Right atrium auricular region (tissue), 2 donors: ENCODE measurements around the gene CARS1. TPM values are rescaled to one million over a fixed set of nuclear protein-coding genes. Genes with fewer than 3 reads are reported as not detected.

Source experiments
- DNase-seq: peaks from one replicate; pipeline ENCODE4 v3.0.0-alpha.2; 2019; ENCODE audit warnings: low spot score
- H3K27ac ChIP-seq, 2 donors: fragments of 200-600 bp; sonication (generic); 1 replicate in 1 of 2; 2 replicates in 1 of 2; pipeline ENCODE4 v1.5.1; 2016 to 2019
- H3K27me3 ChIP-seq, 2 donors: fragments of 200-600 bp; sonication (generic); one replicate each; pipeline versions ENCODE4 v1.5.1 to v1.6.0; 2017 to 2019
- H3K36me3 ChIP-seq: fragments of 200-600 bp; sonication (generic); one replicate; pipeline ENCODE4 v1.5.1; 2016
- H3K4me1 ChIP-seq, 2 donors: fragments of 200-600 bp; sonication (generic); one replicate each; pipeline versions ENCODE4 v1.5.1 to v1.6.0; 2017 to 2019
- H3K4me3 ChIP-seq, 2 donors: fragments of 200-600 bp; sonication (generic); 1 replicate in 1 of 2; 2 replicates in 1 of 2; pipeline ENCODE4 v1.5.1; 2017 to 2019; ENCODE audit warnings: mild to moderate bottlenecking in 1 of 2, moderate library complexity in 1 of 2
- H3K9me3 ChIP-seq, 2 donors: fragments of 200-600 bp; sonication (generic); one replicate each; pipeline ENCODE4 v1.5.1; 2019
- total RNA-seq, 2 donors: library from RNA; depleted of rRNA; stranded (reverse); fragments of >200 nt; gene quantifications; one replicate each; pipeline ENCODE4 v1.1.0, GENCODE V29; 2016
- TF ChIP-seq, protein P1 (sequence below), 2 donors: fragments of 200-600 bp; sonication (generic); IDR thresholded peaks; one replicate each; pipeline ENCODE4 v1.5.1; 2019; ENCODE audit warnings: antibody characterized with exemption in 2 of 2

The CARS1 gene
- total RNA-seq, 2 donors from 2014 or later: 12.2 to 15.3 TPM

DNA sequence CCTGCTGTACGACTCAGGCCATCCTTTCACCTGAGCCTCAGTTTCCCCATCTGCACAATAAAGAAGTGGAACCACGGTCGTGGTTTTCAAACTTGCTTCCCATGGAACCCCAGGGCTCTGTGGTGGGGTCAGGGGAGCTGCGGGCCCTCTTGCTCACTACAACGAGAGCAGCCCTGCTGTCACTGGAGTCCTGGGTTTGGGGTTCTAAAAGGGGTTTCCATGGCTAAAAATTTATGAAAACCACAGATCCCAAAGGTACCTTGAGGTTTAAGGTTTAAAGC, 45.4 kb upstream of the CARS1 start:
- H3K27me3 ChIP-seq: no peaks in the 10 kb centered on the region
- H3K36me3 ChIP-seq: peaks cover 23% of the 10 kb centered on the region
- no peaks in the 10 kb centered on the region for H3K4me1 ChIP-seq
- H3K4me3 ChIP-seq: no peak overlapping the region
- H3K9me3 ChIP-seq: no peaks in the 10 kb centered on the region
- no peak overlapping the region for H3K27ac ChIP-seq
- TF ChIP-seq, protein P1, sequence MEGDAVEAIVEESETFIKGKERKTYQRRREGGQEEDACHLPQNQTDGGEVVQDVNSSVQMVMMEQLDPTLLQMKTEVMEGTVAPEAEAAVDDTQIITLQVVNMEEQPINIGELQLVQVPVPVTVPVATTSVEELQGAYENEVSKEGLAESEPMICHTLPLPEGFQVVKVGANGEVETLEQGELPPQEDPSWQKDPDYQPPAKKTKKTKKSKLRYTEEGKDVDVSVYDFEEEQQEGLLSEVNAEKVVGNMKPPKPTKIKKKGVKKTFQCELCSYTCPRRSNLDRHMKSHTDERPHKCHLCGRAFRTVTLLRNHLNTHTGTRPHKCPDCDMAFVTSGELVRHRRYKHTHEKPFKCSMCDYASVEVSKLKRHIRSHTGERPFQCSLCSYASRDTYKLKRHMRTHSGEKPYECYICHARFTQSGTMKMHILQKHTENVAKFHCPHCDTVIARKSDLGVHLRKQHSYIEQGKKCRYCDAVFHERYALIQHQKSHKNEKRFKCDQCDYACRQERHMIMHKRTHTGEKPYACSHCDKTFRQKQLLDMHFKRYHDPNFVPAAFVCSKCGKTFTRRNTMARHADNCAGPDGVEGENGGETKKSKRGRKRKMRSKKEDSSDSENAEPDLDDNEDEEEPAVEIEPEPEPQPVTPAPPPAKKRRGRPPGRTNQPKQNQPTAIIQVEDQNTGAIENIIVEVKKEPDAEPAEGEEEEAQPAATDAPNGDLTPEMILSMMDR (IDR thresholded peaks at IDR 0.05): no peak
- peak; percentile 30 for DNase-seq

DNA sequence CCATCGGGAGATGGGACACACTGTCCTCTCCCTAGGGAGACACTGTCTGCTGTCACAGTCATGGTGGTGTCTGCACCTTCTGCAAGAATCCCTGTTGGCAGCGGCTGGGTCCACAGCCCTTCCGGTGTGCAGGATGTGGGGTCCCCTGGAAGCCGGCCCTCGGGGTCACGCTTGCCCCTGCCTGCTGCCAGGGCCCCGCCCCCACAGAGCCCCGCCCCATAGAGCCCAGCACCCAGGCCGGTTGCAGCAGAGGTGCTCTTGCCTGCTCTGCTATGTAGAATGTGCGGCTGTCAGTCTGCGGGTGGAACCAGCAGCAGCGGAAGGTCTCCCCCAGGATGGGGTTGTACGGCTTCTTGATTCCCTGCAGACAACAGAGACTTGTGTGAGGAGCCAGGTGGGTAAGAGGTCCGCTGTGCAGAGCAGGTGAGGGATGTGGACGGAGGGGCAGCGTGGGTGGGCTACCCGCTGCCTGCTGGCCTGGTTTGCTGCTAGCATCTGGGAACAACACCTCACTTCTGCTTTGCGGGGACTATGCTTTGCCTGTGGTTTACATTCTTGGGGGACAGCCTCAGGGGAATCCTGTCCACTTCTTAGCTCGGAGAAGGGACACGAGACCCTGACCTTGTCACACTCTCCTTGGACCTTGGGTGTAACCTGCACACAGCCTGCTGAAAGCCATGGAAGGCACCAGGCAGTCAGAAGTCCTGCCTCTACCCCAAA, 44.9 kb upstream of the CARS1 start:
- Histone ChIP-seq H3K4me3 (no peak overlapping the region), H3K27ac (no peak overlapping the region), H3K36me3 (peaks cover 18% of the 10 kb centered on the region), H3K9me3 (no peaks in the 10 kb centered on the region), H3K4me1 (no peaks in the 10 kb centered on the region), H3K27me3 (no peaks in the 10 kb centered on the region)
- peak; percentile 52 for DNase-seq
- TF ChIP-seq, protein P1 (IDR thresholded peaks at IDR 0.05): no peak

DNA sequence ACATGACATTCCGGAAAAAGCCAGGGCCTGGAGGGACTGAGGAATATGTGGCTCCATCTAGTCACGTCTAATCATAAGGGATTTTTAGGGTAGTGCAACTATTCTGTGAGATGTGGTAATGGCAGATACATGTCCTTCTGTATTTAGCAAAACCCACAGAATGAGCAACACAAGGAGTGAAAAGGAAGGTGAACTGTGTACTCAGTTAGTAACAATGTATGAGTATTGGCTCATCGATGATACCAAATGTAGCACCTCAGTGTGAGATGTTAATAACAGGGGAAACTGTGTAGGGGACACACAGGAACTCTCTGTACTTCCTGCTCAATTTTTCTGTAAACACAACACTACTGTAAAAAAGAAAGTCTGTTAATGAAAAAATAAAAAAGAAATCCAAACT, 42.0 kb upstream of the CARS1 start:
- Histone ChIP-seq H3K27ac (no peak overlapping the region), H3K4me1 (peaks cover 0 to 18% of the 10 kb centered on the region in 2 donors), H3K27me3 (no peaks in the 10 kb centered on the region), H3K4me3 (no peak overlapping the region), H3K9me3 (no peaks in the 10 kb centered on the region), H3K36me3 (peaks cover 12% of the 10 kb centered on the region)
- DNase-seq: no peak
- TF ChIP-seq, protein P1 (IDR thresholded peaks at IDR 0.05): no peak

DNA sequence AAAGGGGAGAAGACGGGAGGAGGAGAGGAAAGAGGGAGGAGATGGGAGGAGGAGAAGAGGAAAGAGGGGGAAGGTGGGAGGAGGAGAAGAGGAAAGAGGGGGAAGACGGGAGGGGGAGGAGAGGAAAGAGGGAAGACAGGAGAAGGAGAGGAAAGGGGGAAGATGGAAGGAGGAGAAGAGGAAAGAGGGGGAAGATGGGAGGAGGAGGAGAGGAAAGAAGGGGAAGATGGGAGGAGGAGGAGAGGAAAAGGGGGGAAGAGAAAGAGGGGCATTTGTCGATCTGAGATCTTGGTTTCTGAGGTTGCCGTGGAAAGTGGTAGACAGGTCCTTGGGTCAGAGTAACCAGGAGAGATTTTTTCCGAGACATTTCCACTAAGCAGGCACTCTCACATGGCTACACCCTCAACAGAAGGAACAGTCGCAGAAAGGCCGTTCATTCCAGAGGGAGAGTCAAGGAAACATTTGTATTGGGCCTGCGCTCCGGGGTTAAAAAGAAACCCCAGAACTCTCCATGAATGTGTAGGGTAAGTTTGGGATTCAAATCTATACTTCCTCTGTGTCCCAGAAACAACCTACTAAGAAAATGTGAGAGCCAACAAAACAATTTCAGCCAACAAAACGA, 39.8 kb upstream of the CARS1 start:
- Histone ChIP-seq H3K27ac (no peak overlapping the region), H3K4me1 (peaks cover 0 to 18% of the 10 kb centered on the region in 2 donors), H3K9me3 (no peaks in the 10 kb centered on the region), H3K36me3 (peaks cover 12% of the 10 kb centered on the region), H3K4me3 (no peak overlapping the region), H3K27me3 (no peaks in the 10 kb centered on the region)
- no peak for DNase-seq
- TF ChIP-seq, protein P1 (IDR thresholded peaks at IDR 0.05): no peak

DNA sequence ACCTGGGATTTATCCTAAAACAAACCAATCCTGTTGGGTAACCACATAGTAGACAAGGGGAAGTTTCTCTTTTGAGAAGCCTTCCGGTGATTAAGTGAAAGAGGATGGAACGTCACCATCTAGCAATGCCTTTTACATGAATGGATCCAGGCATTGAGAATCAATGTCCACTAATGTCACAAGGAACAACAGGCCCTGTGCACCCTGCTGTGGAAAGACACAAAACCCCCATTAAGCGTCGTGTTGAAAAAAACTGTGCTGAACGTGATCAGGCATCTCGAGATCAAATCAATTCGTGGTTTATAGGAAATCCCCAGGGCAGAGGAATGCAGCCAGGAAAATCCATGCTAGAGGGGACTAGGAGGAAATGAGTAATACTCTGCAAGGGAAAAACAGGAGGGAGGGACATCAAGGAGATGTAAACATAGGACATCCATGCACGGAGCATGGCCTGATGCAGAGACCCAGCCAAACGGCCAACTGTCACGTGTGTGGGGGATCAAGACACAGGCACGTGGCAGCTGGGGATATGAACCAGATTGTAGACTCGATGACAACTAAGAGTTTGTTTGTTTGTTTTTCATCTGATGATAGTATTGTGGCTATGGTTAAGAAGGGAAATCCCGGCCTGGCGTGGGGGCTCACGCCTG, 38.6 kb upstream of the CARS1 start:
- peaks cover 8% of the 10 kb centered on the region for H3K36me3 ChIP-seq
- H3K9me3 ChIP-seq: no peaks in the 10 kb centered on the region
- DNase-seq: no peak
- peaks cover 0 to 18% of the 10 kb centered on the region in 2 donors for H3K4me1 ChIP-seq
- H3K27ac ChIP-seq: peak overlapping the region; percentile 57 to 60
- no peaks in the 10 kb centered on the region for H3K27me3 ChIP-seq
- H3K4me3 ChIP-seq: no peak overlapping the region
- TF ChIP-seq, protein P1 (IDR thresholded peaks at IDR 0.05): no peak
